ENCODE data around the gene TMED9.

GRCh38 chr5:177595026-177595585, 3.1 kb downstream of the TMED9 start:
- TF ChIP-seq, protein P1, sequence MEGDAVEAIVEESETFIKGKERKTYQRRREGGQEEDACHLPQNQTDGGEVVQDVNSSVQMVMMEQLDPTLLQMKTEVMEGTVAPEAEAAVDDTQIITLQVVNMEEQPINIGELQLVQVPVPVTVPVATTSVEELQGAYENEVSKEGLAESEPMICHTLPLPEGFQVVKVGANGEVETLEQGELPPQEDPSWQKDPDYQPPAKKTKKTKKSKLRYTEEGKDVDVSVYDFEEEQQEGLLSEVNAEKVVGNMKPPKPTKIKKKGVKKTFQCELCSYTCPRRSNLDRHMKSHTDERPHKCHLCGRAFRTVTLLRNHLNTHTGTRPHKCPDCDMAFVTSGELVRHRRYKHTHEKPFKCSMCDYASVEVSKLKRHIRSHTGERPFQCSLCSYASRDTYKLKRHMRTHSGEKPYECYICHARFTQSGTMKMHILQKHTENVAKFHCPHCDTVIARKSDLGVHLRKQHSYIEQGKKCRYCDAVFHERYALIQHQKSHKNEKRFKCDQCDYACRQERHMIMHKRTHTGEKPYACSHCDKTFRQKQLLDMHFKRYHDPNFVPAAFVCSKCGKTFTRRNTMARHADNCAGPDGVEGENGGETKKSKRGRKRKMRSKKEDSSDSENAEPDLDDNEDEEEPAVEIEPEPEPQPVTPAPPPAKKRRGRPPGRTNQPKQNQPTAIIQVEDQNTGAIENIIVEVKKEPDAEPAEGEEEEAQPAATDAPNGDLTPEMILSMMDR (IDR thresholded peaks at IDR 0.05; ENCODE audit: borderline replicate concordance, extremely low read depth, low read length, poor library complexity, severe bottlenecking), result no peak
- TF ChIP-seq EZH2 (IDR thresholded peaks at IDR 0.05; ENCODE audit: borderline replicate concordance, low read depth, low read length, severe bottlenecking), result no peak
